GM15510 (cell line): ENCODE results near the gene DHX32.

Source experiments
- POLR2A ChIP-seq: IDR thresholded peaks from 3 replicates; pipeline ENCODE4 v1.6.1; 2011; ENCODE audit warnings: borderline replicate concordance; ENCODE audit not compliant: insufficient read length; ENCODE audit errors: extremely low read depth

Gene DHX32

GRCh38 chr10:125881192-125881591 is at the start of gene DHX32:
TSS of gene DHX32 (minus strand) at chr10:125881292. CDS start at chr10:125880824, 468 bp downstream.
- no peak for TF ChIP-seq POLR2A

- no peak for TF ChIP-seq POLR2A
These were observed 48.5 kb upstream of the DHX32 start for GRCh38 chr10:125929618-125930017.

GRCh38 chr10:125928928-125929585 is 48.0 kb upstream of the DHX32 start:
- no peak for TF ChIP-seq POLR2A

- no peak for TF ChIP-seq POLR2A
These were observed 45.2 kb upstream of the DHX32 start for GRCh38 chr10:125926247-125926646.

GRCh38 chr10:125925262-125925834 is 44.3 kb upstream of the DHX32 start:
- no peak for TF ChIP-seq POLR2A

- TF ChIP-seq POLR2A: no peak
These were observed 35.9 kb upstream of the DHX32 start for GRCh38 chr10:125916977-125917376.

GRCh38 chr10:125911990-125912389 is 30.9 kb upstream of the DHX32 start:
- no peak for TF ChIP-seq POLR2A

GRCh38 chr10:125911145-125911544 is 30.1 kb upstream of the DHX32 start:
- no peak for TF ChIP-seq POLR2A

- peak; percentile 19 for TF ChIP-seq POLR2A
These were observed 15.2 kb upstream of the DHX32 start, which contains the start of gene FANK1 for GRCh38 chr10:125896088-125896934. TSS of gene FANK1 (plus strand) at chr10:125896564. CDS start at chr10:125896643, 79 bp downstream.

- TF ChIP-seq POLR2A: no peak
These were observed 5.9 kb upstream of the DHX32 start for GRCh38 chr10:125886914-125887512.

- TF ChIP-seq POLR2A: no peak
These were observed 2.1 kb upstream of the DHX32 start for GRCh38 chr10:125883211-125883610.

GRCh38 chr10:125882596-125882995 is 1.5 kb upstream of the DHX32 start:
- TF ChIP-seq POLR2A: no peak

GRCh38 chr10:125880719-125881118 is 373 bp downstream of the DHX32 start:
- no peak for TF ChIP-seq POLR2A

- TF ChIP-seq POLR2A: no peak
These were observed 1.9 kb downstream of the DHX32 start for GRCh38 chr10:125878957-125879835.
